Measurements from ENCODE around the gene PLA2G6. TPM values are rescaled to one million over a fixed set of nuclear protein-coding genes. Genes with fewer than 3 reads are reported as not detected.

The PLA2G6 gene
- total RNA-seq, 1 experiment from 2014 or later, result 1.0 TPM

DNA sequence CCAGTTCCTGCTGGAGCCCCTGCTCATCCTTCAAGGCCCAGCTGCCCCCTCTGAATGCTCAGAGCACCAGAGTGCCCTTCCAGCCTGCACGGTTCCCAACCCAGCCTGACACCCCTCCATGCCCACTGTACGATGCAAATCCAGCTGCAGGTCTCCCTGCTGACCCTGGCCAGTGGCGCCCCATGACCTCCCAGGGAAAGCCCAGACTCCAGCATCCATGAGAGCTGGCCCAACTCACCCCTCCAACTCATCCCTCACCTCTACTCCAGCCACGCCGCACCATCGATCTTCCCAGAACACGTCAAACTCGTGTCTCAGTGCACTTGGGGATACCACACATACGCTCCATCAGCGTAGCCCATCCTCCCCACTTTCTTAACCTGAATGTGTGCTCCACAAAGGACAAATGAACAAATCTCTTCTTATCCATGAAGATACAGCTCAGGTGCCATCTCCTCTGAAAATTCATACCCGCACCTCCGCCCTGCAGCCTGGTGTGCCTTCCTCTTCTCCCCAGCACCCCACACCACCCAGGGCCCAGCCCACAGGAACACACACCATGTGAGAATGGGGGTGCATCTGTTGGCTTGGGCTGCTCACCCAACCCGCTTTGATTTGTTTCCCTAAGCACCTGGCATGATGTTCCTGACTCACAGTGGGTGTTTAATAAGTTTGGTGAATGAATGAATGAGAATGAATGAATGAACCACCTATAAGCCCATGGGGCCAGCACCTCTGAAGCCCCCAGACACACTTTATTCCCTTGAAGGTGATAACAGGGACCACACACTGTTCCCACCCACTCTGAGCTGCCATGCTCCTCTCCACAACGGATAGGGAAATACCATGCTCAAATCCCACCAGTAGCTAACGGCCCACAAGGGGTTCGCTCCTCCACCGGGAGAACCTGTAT lies 6.2 kb downstream of the PLA2G6 start:
- Histone ChIP-seq H3K36me3 (no peaks in the 10 kb centered on the region), H3K4me1 (replicated peaks) (peaks cover 82% of the 10 kb centered on the region), H3K27me3 (replicated peaks) (no peaks in the 10 kb centered on the region), H3K27ac (peak overlapping the region; percentile 92), H3K4me3 (no peak overlapping the region), H3K9me3 (replicated peaks) (no peaks in the 10 kb centered on the region)
- DNase-seq (ENCODE audit: low read depth in 1 of 2, low spot score in 2 of 2), result no peak

DNA sequence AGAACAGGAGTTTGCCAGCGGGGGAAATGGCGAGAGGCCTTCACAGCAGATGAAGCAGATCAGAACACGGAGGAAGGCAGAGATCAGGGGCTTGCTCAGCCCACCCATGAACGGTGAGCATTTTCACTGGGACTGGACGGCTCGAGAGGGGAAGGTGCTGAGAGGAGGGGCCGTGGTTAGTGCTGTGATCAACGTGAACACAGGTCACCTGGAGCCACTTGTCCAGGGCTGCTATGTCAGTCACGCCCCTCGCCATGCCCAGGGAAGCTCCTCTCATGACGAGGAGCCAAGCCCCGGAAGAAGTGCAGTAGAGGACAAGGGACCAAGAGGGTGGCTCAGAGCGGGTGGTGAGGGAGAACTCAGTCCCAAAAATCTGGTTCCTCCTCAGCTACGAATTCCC lies 7.0 kb downstream of the PLA2G6 start:
- Histone ChIP-seq H3K4me1 (replicated peaks) (peaks cover 74% of the 10 kb centered on the region), H3K27me3 (replicated peaks) (no peaks in the 10 kb centered on the region), H3K4me3 (no peak overlapping the region), H3K36me3 (no peaks in the 10 kb centered on the region), H3K27ac (no peak overlapping the region), H3K9me3 (replicated peaks) (no peaks in the 10 kb centered on the region)
- DNase-seq (ENCODE audit: low read depth in 1 of 2, low spot score in 2 of 2), result no peak

DNA sequence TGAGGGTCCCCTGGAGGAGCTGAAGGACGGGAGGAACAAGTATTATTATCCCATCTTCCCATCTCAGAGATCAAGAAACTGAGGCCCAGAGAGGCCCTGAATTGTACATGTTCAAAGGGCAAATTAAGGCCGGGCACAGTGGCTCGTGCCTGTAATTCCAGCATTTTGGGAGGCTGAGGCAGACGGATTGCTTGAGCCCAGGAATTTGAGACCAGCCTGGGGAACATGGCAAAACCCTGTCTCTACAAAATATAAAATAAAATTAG lies 8.1 kb downstream of the PLA2G6 start:
- Histone ChIP-seq H3K4me3 (no peak overlapping the region), H3K27me3 (replicated peaks) (no peaks in the 10 kb centered on the region), H3K4me1 (replicated peaks) (peaks cover 64% of the 10 kb centered on the region), H3K9me3 (replicated peaks) (no peaks in the 10 kb centered on the region), H3K27ac (no peak overlapping the region), H3K36me3 (no peaks in the 10 kb centered on the region)
- DNase-seq (ENCODE audit: low read depth in 1 of 2, low spot score in 2 of 2), result no peak

DNA sequence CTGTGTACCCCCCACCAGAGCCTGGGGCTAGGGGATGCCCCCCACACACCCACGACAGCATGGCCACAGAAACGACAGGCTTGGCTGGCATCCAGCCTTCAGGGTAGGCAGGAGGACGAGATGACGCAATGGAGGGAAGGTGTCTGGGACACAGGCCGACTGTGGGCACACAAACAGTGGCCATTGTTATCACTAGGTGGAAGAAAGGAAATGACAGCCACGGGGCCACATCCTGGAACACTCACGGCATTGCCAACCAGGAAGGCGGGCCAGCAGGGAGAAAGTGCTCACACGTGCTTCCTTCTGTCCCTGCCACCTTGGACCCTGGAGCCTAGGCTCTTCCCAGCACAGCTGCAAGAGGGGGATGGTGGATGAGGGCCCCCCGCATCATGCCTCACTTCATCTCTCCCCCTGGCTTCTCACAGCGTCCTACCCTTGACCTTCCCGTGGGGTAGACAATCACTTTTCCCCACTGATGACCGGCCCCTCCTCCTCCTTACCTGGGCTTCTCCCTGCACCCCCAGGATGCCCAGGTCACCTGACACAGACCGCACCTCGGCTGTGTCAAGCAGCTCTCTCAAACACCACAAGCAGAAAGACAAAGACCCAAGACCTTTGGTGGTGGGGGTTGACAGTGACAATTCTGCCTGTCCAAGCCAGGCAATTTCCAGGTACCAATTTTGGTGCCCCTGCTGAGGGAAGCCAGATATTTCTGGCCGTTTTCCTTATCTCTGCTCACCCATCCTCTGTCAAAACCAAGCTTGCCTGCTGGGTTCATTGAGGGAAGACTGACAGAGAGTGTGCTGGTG lies 8.6 kb downstream of the PLA2G6 start:
- peaks cover 62% of the 10 kb centered on the region for H3K4me1 ChIP-seq (replicated peaks)
- no peaks in the 10 kb centered on the region for H3K27me3 ChIP-seq (replicated peaks)
- H3K36me3 ChIP-seq, result no peaks in the 10 kb centered on the region
- H3K27ac ChIP-seq, result peak overlapping the region; percentile 37
- no peaks in the 10 kb centered on the region for H3K9me3 ChIP-seq (replicated peaks)
- no peak overlapping the region for H3K4me3 ChIP-seq
- DNase-seq (ENCODE audit: low read depth in 1 of 2, low spot score in 2 of 2), result peak; percentile 64 to 68

DNA sequence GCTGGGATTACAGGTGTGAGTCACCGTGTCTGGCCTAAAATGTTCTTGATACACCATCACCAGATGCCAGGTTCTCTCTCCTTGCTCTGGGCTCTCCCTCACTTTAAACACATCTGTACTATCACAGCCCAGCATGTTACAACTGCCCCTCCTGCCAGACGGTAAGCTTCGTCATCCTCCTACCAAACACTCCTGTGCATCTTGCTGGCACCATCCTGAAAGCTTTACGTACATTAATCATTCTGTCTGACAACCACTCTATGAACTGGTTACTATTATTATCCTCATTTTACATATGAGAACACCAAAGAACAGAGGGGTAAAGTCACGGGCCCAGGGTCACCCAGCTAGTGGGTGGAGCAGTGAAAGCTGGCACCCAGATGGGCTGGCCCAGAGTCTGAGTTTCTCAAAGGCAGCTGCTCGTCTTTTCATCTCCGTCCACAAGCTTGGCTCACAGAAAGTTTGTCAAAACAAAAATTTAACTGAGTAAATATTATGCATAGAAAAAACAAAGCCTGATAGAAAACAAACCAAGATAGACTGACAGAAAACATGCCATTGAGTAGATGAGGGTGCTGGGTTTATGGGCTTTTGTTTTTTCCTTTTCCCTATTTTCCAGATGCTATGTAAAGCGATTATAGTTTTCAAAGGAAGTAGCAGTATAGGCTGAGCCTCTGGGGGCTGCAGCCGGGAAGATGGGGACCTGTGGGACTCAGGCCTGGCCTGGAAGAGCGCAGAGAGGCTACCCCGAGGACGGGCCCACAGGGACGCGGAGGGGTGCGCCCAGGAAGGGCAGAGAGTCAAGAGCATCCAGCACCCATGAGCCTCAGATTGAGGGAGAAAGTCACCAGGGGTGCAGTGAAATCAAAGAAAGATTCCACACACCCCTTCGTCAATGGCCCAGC lies 9.5 kb downstream of the PLA2G6 start:
- Histone ChIP-seq H3K27ac (peak overlapping the region; percentile 37), H3K4me1 (replicated peaks) (peaks cover 62% of the 10 kb centered on the region), H3K27me3 (replicated peaks) (no peaks in the 10 kb centered on the region), H3K36me3 (no peaks in the 10 kb centered on the region), H3K4me3 (no peak overlapping the region), H3K9me3 (replicated peaks) (no peaks in the 10 kb centered on the region)
- peak in 1 of 2 experiments; percentile 44 for DNase-seq (ENCODE audit: low read depth in 1 of 2, low spot score in 2 of 2)

DNA sequence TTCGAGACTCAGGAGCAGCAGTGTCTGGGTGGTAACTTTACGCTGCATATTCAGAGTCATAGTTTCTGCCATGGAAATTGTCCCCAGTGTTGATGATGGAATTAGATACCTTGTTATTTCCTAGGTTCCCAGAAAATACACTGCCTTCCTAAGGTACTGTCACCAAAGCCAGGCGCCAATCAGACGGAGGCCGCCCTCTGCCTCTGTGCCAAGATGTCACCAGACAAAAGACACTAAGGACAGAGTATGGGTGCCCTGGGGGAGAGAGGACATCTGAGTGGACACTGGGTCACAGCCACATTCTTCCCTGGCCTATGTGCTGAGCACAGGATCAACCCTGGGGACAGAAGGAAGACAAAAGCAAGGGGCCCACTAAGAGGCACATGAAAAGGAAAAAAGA lies 11.2 kb downstream of the PLA2G6 start:
- Histone ChIP-seq H3K4me3 (no peak overlapping the region), H3K27me3 (replicated peaks) (no peaks in the 10 kb centered on the region), H3K27ac (no peak overlapping the region), H3K4me1 (replicated peaks) (peaks cover 62% of the 10 kb centered on the region), H3K36me3 (no peaks in the 10 kb centered on the region; the same call in 1 of the 2 replicates), H3K9me3 (replicated peaks) (no peaks in the 10 kb centered on the region)
- DNase-seq (ENCODE audit: low read depth in 1 of 2, low spot score in 2 of 2), result no peak

DNA sequence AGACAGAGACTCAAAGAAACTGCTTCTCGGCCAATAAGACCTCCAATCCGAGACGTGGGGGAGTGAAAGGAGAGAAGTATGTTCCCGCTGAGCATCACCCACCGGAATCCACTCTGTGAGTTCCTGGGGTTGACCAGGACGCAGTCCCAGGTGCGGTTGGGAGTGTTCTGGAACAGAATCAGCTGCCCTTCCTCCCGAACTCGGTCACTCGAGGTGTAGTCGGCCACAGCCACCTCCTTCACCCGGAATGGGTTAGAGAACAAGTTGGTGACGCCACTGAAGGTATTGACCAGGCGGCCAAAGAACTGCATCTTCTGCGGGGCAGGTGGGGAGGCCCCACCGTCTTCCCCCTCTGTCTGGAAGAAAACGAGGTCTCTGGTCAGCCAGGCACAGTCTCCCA lies 12.5 kb downstream of the PLA2G6 start:
- no peak for DNase-seq (ENCODE audit: low read depth in 1 of 2, low spot score in 2 of 2)
- peaks cover 51% of the 10 kb centered on the region for H3K4me1 ChIP-seq (replicated peaks)
- no peaks in the 10 kb centered on the region for H3K27me3 ChIP-seq (replicated peaks)
- H3K36me3 ChIP-seq, result no peaks in the 10 kb centered on the region; the same call in 1 of the 2 replicates
- no peaks in the 10 kb centered on the region for H3K9me3 ChIP-seq (replicated peaks)
- H3K4me3 ChIP-seq, result no peak overlapping the region
- H3K27ac ChIP-seq, result no peak overlapping the region

DNA sequence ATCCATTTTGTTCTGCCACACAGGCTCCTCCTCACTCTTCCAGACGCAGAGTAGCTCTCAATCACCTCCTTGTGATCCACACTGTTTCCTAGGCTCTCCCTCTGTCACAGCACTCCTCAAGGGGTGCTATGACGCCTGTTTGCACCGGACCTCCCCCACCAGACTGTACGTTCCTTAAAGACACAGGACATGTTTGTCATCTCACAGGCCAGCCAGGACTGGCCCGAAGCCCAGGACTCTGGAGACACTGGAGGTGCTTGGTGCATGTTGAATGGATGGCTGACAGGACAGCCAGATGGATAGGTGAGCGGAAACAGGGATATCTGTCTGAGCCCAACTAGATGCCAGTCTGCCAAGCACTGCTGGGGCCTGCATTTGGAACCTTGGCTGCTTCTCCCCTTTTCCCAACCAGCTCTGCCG lies 13.6 kb downstream of the PLA2G6 start:
- Histone ChIP-seq H3K36me3 (no peaks in the 10 kb centered on the region; the same call in 1 of the 2 replicates), H3K9me3 (replicated peaks) (no peaks in the 10 kb centered on the region), H3K4me3 (no peak overlapping the region), H3K27me3 (replicated peaks) (no peaks in the 10 kb centered on the region), H3K4me1 (replicated peaks) (peaks cover 44% of the 10 kb centered on the region), H3K27ac (no peak overlapping the region)
- no peak for DNase-seq (ENCODE audit: low read depth in 1 of 2, low spot score in 2 of 2)

DNA sequence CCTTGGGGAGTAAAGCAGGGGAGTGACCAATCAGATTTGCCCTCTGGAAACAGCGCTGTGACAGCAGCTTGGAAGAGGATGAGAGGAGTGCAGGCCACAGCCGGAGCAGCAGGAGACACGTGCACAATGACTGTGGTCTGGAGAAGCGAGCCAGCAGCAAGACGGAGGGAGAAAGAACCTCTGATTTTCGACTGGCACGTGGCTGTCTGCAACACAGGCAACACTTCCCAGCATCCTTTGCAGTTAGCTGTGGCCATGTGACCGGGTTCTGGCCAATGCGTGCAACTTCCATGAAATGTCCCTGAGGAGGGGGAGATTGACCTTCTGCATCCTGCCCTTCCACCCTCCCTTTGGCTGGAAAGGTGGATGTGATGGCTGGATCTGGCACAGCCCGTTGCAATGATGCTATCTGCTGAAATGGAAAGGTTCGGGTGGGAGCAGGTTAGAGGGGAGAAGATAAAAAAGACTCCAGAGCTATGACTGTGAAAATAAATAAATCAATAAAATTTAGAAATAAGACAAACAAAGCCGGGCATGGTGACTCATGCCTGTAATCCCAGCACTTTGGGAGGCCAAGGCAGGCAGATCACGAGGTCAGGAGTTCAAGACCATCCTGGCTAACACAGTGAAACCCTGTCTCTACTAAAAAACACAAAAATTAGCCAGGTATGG lies 15.6 kb downstream of the PLA2G6 start:
- no peaks in the 10 kb centered on the region for H3K27me3 ChIP-seq (replicated peaks)
- DNase-seq (ENCODE audit: low read depth in 1 of 2, low spot score in 2 of 2), result peak in 1 of 2 experiments; percentile 73
- no peaks in the 10 kb centered on the region for H3K9me3 ChIP-seq (replicated peaks)
- peaks cover 31% of the 10 kb centered on the region for H3K4me1 ChIP-seq (replicated peaks)
- peak overlapping the region; percentile 85 for H3K27ac ChIP-seq
- no peaks in the 10 kb centered on the region; the same call in 1 of the 2 replicates for H3K36me3 ChIP-seq
- no peak overlapping the region for H3K4me3 ChIP-seq

DNA sequence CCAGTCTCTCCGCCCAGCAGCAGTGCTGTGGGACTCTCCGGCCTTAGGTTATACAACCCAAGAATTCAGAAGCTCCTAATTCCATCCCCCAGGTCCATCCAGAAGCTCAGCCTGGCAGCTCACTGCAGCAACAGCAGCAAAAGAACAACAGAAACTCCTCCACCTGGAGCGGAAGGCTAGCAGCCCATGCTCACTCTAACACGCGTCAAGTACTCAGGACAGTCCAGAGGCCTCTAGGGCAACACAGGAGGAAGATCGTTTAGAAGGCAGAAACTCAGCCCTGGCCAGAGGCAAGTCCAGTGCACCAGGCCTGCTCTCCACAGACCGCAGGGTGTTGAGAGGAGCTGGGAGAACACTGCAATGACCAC lies 17.1 kb downstream of the PLA2G6 start:
- Histone ChIP-seq H3K27me3 (replicated peaks) (no peaks in the 10 kb centered on the region), H3K9me3 (replicated peaks) (no peaks in the 10 kb centered on the region), H3K4me1 (replicated peaks) (peaks cover 31% of the 10 kb centered on the region), H3K4me3 (no peak overlapping the region), H3K36me3 (no peaks in the 10 kb centered on the region; the same call in 1 of the 2 replicates), H3K27ac (no peak overlapping the region)
- DNase-seq (ENCODE audit: low read depth in 1 of 2, low spot score in 2 of 2), result no peak

DNA sequence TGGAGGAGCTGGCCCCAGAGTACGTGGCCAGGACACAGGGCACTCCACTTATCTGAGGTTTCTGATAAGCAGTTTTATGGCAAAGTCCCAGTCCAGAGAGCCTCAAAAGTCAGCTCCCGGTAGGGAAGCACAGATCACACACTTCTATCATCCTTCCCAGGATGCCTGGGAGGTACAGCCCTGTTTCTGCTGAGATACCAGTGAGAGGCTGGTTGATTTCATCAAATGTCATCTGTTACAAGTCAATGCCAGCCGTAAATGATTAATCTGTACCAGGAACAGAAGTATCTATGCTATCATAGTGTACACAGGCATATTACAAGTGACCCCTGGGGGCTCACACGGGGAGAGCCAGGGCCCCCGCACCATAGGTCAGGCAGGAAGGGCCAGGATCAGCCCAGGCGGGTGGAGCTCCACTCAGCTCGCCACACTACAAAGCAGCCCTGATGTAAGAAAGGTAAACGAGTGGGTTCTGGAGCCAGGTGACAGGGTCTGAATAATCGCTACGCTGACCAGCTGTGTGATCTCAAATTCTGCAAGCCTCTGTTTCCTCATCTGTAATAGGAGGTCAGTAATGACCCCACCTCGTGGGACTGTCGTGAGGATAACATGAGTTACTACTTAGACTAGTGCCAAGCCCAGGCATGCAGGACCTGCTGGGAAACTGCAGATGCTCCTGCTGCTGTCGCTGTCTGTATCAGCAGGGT lies 17.6 kb downstream of the PLA2G6 start:
- H3K9me3 ChIP-seq (replicated peaks), result no peaks in the 10 kb centered on the region
- H3K4me3 ChIP-seq, result no peak overlapping the region
- no peak overlapping the region for H3K27ac ChIP-seq
- peaks cover 31% of the 10 kb centered on the region for H3K4me1 ChIP-seq (replicated peaks)
- no peaks in the 10 kb centered on the region for H3K27me3 ChIP-seq (replicated peaks)
- no peaks in the 10 kb centered on the region; the same call in 1 of the 2 replicates for H3K36me3 ChIP-seq
- DNase-seq (ENCODE audit: low read depth in 1 of 2, low spot score in 2 of 2), result no peak

DNA sequence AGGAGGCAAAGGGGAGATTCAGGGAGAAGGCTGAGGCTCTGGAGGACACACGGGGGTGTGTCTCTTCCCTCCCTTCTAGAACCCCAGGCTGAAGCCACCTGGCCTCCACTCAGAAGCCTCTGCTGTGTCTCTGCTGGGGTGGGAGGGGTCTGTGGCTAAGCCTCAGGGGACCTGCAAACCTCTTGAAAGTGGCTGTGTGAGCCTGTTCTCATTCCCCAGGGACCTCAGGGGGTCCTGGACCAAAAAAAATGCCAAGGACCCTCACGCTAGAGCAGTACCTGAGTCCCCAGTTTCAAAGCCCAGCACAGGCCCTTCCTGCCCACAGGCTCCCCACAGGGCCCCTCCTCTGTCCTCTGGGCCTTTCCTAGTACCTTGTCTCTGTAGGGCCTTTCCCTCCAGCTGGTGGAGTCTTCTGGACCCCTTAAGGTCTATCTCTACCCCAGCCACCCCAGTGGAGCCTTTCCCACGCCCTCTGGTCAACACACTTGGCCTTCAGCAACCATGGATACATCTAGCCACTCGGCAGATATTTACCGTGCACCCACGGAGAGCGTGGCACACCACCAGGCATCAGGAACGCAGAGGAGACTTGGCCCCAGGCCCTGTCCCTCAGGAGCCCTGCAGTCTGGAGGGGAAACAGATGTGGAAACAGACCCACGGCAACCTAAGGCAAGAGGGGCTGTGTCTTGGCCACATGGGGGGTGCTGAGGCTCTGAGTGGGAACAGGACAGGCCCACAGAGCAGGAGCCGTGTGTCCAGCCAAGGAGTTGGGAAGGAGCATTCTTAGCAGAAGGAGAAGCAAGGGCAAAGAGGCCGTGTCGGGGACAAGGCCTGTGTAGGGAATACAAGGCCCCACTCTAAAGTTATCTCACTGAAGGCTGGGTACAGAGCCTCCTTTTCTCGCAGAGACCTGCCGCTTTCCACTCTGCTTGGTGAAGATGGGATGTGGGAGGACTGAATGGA lies 18.5 kb downstream of the PLA2G6 start:
- no peaks in the 10 kb centered on the region for H3K9me3 ChIP-seq (replicated peaks)
- H3K4me3 ChIP-seq, result no peak overlapping the region
- H3K27me3 ChIP-seq (replicated peaks), result no peaks in the 10 kb centered on the region
- no peak for DNase-seq (ENCODE audit: low read depth in 1 of 2, low spot score in 2 of 2)
- H3K4me1 ChIP-seq (replicated peaks), result peaks cover 29% of the 10 kb centered on the region
- no peaks in the 10 kb centered on the region; the same call in 1 of the 2 replicates for H3K36me3 ChIP-seq
- H3K27ac ChIP-seq, result no peak overlapping the region
